Endodermal cell (in vitro differentiated cells): ENCODE data around the gene LIN28B. TPM values are rescaled to one million over a fixed set of nuclear protein-coding genes. Genes with fewer than 3 reads are reported as not detected.

Experiments used
- DNase-seq: peaks from one replicate; pipeline ENCODE4 v3.0.0-alpha.2; 2017
- H3K27ac ChIP-seq: 2 replicates; pipeline ENCODE4 v1.5.1; 2013; ENCODE audit warnings: mild to moderate bottlenecking, low read depth, low read length, moderate library complexity
- H3K27me3 ChIP-seq: 2 replicates; pipeline ENCODE4 v1.6.1; 2013; ENCODE audit warnings: mild to moderate bottlenecking, low read length, moderate library complexity; ENCODE audit not compliant: insufficient read depth, control insufficient read depth, poor library complexity, severe bottlenecking
- H3K36me3 ChIP-seq: 2 replicates; pipeline ENCODE4 v1.7.0; 2013; ENCODE audit warnings: mild to moderate bottlenecking, low read length, moderate library complexity; ENCODE audit not compliant: control insufficient read depth, insufficient read depth
- H3K4me1 ChIP-seq: one replicate; pipeline ENCODE4 v1.7.0; 2013; ENCODE audit warnings: low read length; ENCODE audit not compliant: control insufficient read depth, insufficient read depth
- H3K4me3 ChIP-seq: 2 replicates; pipeline ENCODE4 v1.5.1; 2013; ENCODE audit warnings: mild to moderate bottlenecking, low read length, moderate library complexity
- H3K9ac ChIP-seq: 2 replicates; pipeline ENCODE4 v1.6.1; 2013; ENCODE audit warnings: mild to moderate bottlenecking, low read length, moderate library complexity; ENCODE audit not compliant: poor library complexity, severe bottlenecking; ENCODE audit errors: extremely low read depth
- H3K9me3 ChIP-seq: 2 replicates; pipeline ENCODE4 v1.6.1; 2013; ENCODE audit warnings: mild to moderate bottlenecking, low read length, moderate library complexity; ENCODE audit not compliant: control insufficient read depth
- H3K27ac Mint-ChIP-seq: 2 replicates; pipeline ENCODE4 v1.8.0; 2020; ENCODE audit warnings: mixed read lengths
- H3K27me3 Mint-ChIP-seq: 2 replicates; pipeline ENCODE4 v1.8.0; 2021; ENCODE audit warnings: mild to moderate bottlenecking, mixed read lengths; ENCODE audit not compliant: insufficient read depth
- H3K36me3 Mint-ChIP-seq: 2 replicates; pipeline ENCODE4 v1.8.0; 2020; ENCODE audit warnings: low read depth, mixed read lengths
- H3K4me1 Mint-ChIP-seq: 2 replicates; pipeline ENCODE4 v1.8.0; 2020; ENCODE audit warnings: mixed read lengths
- H3K4me3 Mint-ChIP-seq: 2 replicates; pipeline ENCODE4 v1.8.0; 2020; ENCODE audit warnings: mild to moderate bottlenecking, moderate library complexity, mixed read lengths
- H3K9me3 Mint-ChIP-seq: 2 replicates; pipeline ENCODE4 v1.8.0; 2020; ENCODE audit warnings: mild to moderate bottlenecking, mixed read lengths
- WGBS, 2 experiments: methylation state at CpG; one replicate each; pipeline versions ENCODE4 v1.1.5 to v1.1.7; 2013; ENCODE audit warnings: missing lambda C conversion rate in 2 of 2, mixed read lengths in 1 of 2; ENCODE audit not compliant: insufficient coverage in 1 of 2, insufficient read length in 1 of 2; 5-methylcytosine and 5-hydroxymethylcytosine counted together
- total RNA-seq, 2 donors: library from RNA; stranded (reverse); fragmentation: NEBNext Ultra II Directional in 1 of 2; extraction: Animal tissue kit (Norgen Biotek cat#: 25700) in 1 of 2; gene quantifications; 2 replicates in 1 of 2; 3 replicates in 1 of 2; pipeline ENCODE4 v1.2.1, GENCODE V29; 2021
- TF ChIP-seq, protein P1 (sequence below): fragments of 200-600 bp; sonication (generic); conservative IDR thresholded peaks from 2 replicates; pipeline ENCODE4 v1.5.0; 2021; ENCODE audit warnings: antibody characterized with exemption, mild to moderate bottlenecking

The LIN28B gene
- total RNA-seq, 2 donors from 2014 or later: 65.1 to 65.3 TPM

DNA sequence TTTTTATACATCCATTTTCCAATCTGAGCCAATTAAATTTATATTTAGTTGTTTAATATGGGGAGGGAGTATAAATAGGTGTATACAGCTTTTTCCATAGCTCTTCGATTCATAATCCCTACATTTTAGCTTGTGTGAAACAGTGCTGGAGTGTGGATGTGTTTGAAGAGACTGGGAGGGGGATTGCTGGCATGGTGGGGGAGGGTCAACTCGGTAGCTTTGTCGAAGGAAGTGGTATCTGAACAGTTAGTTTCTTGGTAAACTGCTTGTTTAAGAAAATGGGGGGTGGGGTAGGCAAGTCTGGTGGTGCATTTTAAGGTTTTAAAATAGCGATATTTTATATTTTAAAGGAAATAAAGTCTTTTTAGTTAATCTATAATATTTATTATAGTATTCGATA, 1.4 kb upstream of the LIN28B start:
- Mint-ChIP-seq H3K36me3 (no peaks in the 10 kb centered on the region), H3K9me3 (no peaks in the 10 kb centered on the region), H3K27ac (peak overlapping the region; percentile 95), H3K27me3 (no peaks in the 10 kb centered on the region), H3K4me3 (peak overlapping the region; percentile 86), H3K4me1 (peaks cover 26% of the 10 kb centered on the region)
- Histone ChIP-seq H3K27ac (peak overlapping the region; percentile 64), H3K4me1 (peaks cover 3% of the 10 kb centered on the region), H3K27me3 (no peaks in the 10 kb centered on the region), H3K36me3 (no peaks in the 10 kb centered on the region), H3K9me3 (no peaks in the 10 kb centered on the region), H3K4me3 (peak overlapping the region; percentile 99), H3K9ac (peak overlapping the region; percentile 75)
- 0% methylated on average over 3 of the region's 5 CpGs; no CpG with 5 or more reads in 1 of the 2 experiments for WGBS, 2 experiments
- peak; percentile 72 for DNase-seq
- TF ChIP-seq, protein P1, sequence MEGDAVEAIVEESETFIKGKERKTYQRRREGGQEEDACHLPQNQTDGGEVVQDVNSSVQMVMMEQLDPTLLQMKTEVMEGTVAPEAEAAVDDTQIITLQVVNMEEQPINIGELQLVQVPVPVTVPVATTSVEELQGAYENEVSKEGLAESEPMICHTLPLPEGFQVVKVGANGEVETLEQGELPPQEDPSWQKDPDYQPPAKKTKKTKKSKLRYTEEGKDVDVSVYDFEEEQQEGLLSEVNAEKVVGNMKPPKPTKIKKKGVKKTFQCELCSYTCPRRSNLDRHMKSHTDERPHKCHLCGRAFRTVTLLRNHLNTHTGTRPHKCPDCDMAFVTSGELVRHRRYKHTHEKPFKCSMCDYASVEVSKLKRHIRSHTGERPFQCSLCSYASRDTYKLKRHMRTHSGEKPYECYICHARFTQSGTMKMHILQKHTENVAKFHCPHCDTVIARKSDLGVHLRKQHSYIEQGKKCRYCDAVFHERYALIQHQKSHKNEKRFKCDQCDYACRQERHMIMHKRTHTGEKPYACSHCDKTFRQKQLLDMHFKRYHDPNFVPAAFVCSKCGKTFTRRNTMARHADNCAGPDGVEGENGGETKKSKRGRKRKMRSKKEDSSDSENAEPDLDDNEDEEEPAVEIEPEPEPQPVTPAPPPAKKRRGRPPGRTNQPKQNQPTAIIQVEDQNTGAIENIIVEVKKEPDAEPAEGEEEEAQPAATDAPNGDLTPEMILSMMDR: no peak

DNA sequence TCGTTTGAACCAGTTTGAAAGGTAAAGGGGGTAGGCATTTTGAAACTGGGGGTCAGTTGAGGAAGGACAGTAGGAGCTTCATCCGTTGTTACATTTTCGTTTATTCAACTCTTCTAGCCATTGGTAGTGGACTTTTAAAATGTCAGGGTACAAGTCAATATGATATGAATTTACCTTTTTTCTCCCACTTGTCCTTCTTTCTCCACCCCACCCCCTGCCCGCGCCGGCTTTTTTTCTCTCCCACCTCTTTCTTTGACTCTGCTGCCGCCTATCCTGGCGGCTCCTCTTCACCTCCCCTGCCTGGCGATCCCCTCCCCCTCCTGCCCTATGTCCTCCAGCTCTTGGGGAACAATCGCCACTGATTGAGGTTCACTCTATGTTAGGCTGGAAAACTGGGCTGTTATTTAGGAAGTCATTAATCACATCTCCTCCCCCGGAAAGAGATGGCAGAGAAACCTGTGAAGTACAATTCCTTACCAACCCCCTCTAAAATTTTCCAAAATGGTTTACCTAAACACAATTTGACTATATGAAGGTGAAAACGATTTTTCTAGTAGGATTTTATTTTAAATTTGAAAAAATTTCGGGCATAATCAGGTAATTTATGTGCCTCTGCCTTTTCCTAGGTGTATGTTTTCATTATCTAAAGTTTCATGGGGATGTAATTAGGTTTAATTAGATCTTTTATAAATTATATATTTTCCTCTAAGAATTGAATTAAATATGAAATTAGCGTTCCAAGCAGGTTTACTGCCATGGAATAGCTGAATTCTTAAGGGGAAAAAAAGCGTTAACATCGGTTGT, 778 bp upstream of the LIN28B start:
- Histone ChIP-seq H3K27ac (peak overlapping the region; percentile 94), H3K36me3 (no peaks in the 10 kb centered on the region), H3K27me3 (no peaks in the 10 kb centered on the region), H3K4me1 (peaks cover 3% of the 10 kb centered on the region), H3K4me3 (peak overlapping the region; percentile 99), H3K9ac (peak overlapping the region; percentile 75), H3K9me3 (no peaks in the 10 kb centered on the region)
- H3K4me1 Mint-ChIP-seq: peaks cover 24% of the 10 kb centered on the region
- peak; percentile 92 for DNase-seq
- peak overlapping the region; percentile 96 for H3K27ac Mint-ChIP-seq
- no peaks in the 10 kb centered on the region for H3K9me3 Mint-ChIP-seq
- no peaks in the 10 kb centered on the region for H3K36me3 Mint-ChIP-seq
- no peaks in the 10 kb centered on the region for H3K27me3 Mint-ChIP-seq
- 0% methylated on average over 5 to 15 of the region's 16 CpGs for WGBS, 2 experiments
- peak overlapping the region; percentile 86 for H3K4me3 Mint-ChIP-seq
- TF ChIP-seq, protein P1: peak; percentile 30

DNA sequence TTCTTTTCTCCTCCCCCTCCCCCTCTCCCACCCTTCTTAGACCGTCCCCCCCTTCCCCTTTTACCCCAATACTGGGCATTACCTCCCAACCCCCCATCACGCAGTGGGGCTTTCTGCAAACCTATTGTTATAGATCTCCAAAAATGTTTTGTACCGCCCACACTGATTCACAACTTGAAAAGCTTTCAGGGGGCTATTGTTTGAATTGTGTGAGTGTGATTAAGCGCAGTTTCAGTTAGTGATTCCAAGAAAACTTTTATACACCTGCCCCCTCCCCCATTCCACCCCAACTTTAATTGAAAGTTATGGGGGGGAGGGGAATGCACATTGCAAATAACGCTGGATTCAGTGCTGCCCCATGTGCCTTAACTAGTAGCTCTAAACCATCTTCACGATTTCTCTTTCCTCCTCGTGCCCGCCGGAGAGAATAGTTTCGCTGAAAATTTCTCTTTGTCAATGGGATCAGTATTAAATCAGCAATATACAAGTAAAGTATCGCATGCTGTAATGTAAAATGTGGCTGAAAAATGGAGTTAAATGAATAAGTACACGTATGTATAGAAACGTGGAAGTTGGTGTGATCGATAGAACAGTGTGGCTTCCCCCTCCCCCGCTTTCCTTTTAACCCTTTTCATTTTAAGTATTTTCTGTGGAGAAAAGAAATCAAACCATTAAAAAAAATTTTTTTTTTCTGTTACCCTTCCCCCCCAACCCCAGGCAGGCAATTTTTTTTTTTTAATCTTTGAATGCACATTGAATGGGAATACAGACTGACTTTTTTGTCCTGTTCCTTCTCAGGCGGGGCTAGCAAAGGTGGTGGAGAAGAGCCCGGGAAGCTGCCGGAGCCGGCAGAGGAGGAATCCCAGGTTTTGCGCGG, 632 bp downstream of the LIN28B start:
- Mint-ChIP-seq H3K4me1 (peaks cover 16% of the 10 kb centered on the region), H3K27ac (peak overlapping the region; percentile 96), H3K4me3 (peak overlapping the region; percentile 86), H3K36me3 (peaks cover 6% of the 10 kb centered on the region), H3K9me3 (no peaks in the 10 kb centered on the region), H3K27me3 (no peaks in the 10 kb centered on the region)
- peaks cover 3% of the 10 kb centered on the region for H3K4me1 ChIP-seq
- H3K9ac ChIP-seq: peak overlapping the region; percentile 75
- H3K27me3 ChIP-seq: no peaks in the 10 kb centered on the region
- H3K36me3 ChIP-seq: peaks cover 5% of the 10 kb centered on the region
- TF ChIP-seq, protein P1: no peak
- 0% methylated on average over 18 of the region's 21 CpGs; no CpG with 5 or more reads in 1 of the 2 experiments for WGBS, 2 experiments
- peak overlapping the region; percentile 94 for H3K27ac ChIP-seq
- DNase-seq: peak; percentile 87
- peak overlapping the region; percentile 99 for H3K4me3 ChIP-seq
- no peaks in the 10 kb centered on the region for H3K9me3 ChIP-seq
